Measurements from ENCODE around the gene CYP4F22.
"Not testable (repeated sequence)": the region's sequence is repeated elsewhere in the genome, so short reads cannot be mapped to it uniquely, and the experiment has no call there.

Gene CYP4F22

GRCh38 chr19:15498910-15499309 lies 9.4 kb upstream of the CYP4F22 start:
- no peak for TF ChIP-seq CTCF (IDR thresholded peaks at IDR 0.05; ENCODE audit: insufficient read depth, low read depth, low read length, missing control alignments)
- no peak for DNase-seq (ENCODE audit: low read depth)
- no peak overlapping the region for H3K4me3 ChIP-seq (ENCODE audit: low read length)

GRCh38 chr19:15501596-15501995 lies 6.7 kb upstream of the CYP4F22 start:
- TF ChIP-seq CTCF (IDR thresholded peaks at IDR 0.05; ENCODE audit: insufficient read depth, low read depth, low read length, missing control alignments): no peak
- no peak for DNase-seq (ENCODE audit: low read depth)

GRCh38 chr19:15502264-15502663 lies 6.1 kb upstream of the CYP4F22 start:
- TF ChIP-seq CTCF (IDR thresholded peaks at IDR 0.05; ENCODE audit: insufficient read depth, low read depth, low read length, missing control alignments): no peak
- no peak for DNase-seq (ENCODE audit: low read depth)
- H3K4me3 ChIP-seq (ENCODE audit: low read length): no peak overlapping the region

More at GRCh38 chr19:15501596-15501995, 6.7 kb upstream of the CYP4F22 start:
- no peak overlapping the region for H3K4me3 ChIP-seq (ENCODE audit: low read length)

GRCh38 chr19:15506074-15506571 lies 2.2 kb upstream of the CYP4F22 start:
- H3K4me3 ChIP-seq (ENCODE audit: low read length): no peak overlapping the region
- no peak for DNase-seq (ENCODE audit: low read depth)
- no peak for TF ChIP-seq CTCF (IDR thresholded peaks at IDR 0.05; ENCODE audit: insufficient read depth, low read depth, low read length, missing control alignments)

- no peak overlapping the region for H3K4me3 ChIP-seq (ENCODE audit: low read length)
- no peak for TF ChIP-seq CTCF (IDR thresholded peaks at IDR 0.05; ENCODE audit: insufficient read depth, low read depth, low read length, missing control alignments)
- no peak for DNase-seq (ENCODE audit: low read depth)
These were observed 974 bp upstream of the CYP4F22 start for GRCh38 chr19:15507068-15508034.

GRCh38 chr19:15511671-15512424 lies 3.5 kb downstream of the CYP4F22 start:
- no peak overlapping the region for H3K4me3 ChIP-seq (ENCODE audit: low read length)
- DNase-seq (ENCODE audit: low read depth): no peak

GRCh38 chr19:15515227-15515625 lies 6.9 kb downstream of the CYP4F22 start:
- not testable (repeated sequence) for H3K4me3 ChIP-seq (ENCODE audit: low read length)

More at GRCh38 chr19:15511671-15512424, 3.5 kb downstream of the CYP4F22 start:
- TF ChIP-seq CTCF (IDR thresholded peaks at IDR 0.05; ENCODE audit: insufficient read depth, low read depth, low read length, missing control alignments): no peak

More at GRCh38 chr19:15515227-15515625, 6.9 kb downstream of the CYP4F22 start:
- not testable (repeated sequence) for DNase-seq (ENCODE audit: low read depth)
